ENCODE measurements around the gene ZMYND8. TPM values are rescaled to one million over a fixed set of nuclear protein-coding genes. Genes with fewer than 3 reads are reported as not detected.

ZMYND8 gene
- total and polyA plus RNA-seq, 2 donors (not counting 3 experiments of a cell fraction or from before 2014, with no cell fraction given), result 30.6 to 75.2 TPM

DNA sequence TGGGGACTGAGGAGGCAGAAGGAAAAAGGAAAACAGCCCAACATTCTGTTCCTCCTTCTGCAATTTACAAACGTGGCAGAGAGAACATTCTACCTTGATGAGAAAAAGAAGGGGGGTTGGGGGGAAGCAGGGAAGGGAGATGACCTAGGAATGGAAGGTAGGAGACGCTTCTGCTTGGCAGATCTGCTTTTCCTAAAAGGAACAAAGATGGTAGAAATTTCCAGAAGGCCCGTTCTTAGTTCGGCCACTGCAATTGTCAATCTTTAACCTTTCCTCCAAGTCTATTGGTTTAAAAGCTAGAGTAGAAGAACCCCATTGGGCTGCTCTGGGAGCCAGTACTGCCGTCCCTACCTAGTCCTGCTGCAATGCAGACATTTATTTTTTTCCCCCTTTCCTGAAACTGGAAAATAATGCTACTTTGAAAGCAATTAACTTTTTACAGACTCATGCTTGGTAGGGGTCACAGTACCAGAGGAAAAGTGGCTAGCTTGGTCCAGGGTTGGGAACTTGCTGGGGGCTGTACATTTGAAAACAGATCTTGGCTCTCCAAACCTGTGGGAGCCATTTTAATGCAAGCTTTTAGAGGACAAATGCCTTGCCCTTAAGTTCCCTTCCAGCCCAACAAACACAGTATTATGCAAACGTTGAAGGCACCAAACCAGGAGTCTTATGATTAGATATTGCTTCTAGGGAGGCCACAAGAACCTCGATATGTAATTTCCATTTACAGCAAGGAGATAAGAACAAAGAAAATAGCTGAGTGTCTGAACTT lies 2.6 kb downstream of the ZMYND8 start:
- Histone ChIP-seq H3K9me1 (replicated peaks; ENCODE audit: control insufficient read depth, extremely low read depth, insufficient read depth, low read length) (no peaks in the 10 kb centered on the region), H2AFZ (ENCODE audit: low read depth, low read length) (no peak overlapping the region), H3K27me3 (ENCODE audit: control insufficient read depth in 2 of 2, insufficient read depth in 2 of 2, low read length in 2 of 2) (no peaks in the 10 kb centered on the region), H3K4me1 (ENCODE audit: control insufficient read depth, extremely low read depth, insufficient read depth, low read length) (peaks cover 98% of the 10 kb centered on the region), H3K27ac (ENCODE audit: insufficient read depth, low read depth, low read length) (peak overlapping the region; percentile 97), H3K79me2 (ENCODE audit: control insufficient read depth, insufficient read depth, low read length) (peaks cover 75% of the 10 kb centered on the region), H4K20me1 (replicated peaks; ENCODE audit: control insufficient read depth, extremely low read depth, insufficient read depth, low read length) (no peaks in the 10 kb centered on the region), H3K9me3 (replicated peaks; ENCODE audit: control insufficient read depth, insufficient read depth, low read length) (no peaks in the 10 kb centered on the region), H3K36me3 (ENCODE audit: control insufficient read depth in 2 of 2, extremely low read depth in 1 of 2, insufficient read depth in 2 of 2, low read length in 2 of 2) (no peaks in the 10 kb centered on the region), H3K9ac (replicated peaks; ENCODE audit: extremely low read depth, insufficient read depth, low read length) (peak overlapping the region; percentile 84), H3K4me2 (ENCODE audit: insufficient read depth, low read length) (peak overlapping the region; percentile 97), H3K4me3 (replicated peaks in 1 of 3; ENCODE audit: insufficient read depth in 1 of 3, low read depth in 1 of 3, low read length in 3 of 3) (peak overlapping the region in 2 of 3 experiments; percentile 35 to 82)
- intact Hi-C loops (cut with micrococcal nuclease) (no loop called here), dilution Hi-C loops (cut with MboI; ENCODE audit: extremely low pct_ligation_motif_present, low sequenced_read_pairs) (no loop called here)
- no TSS peak for BruUV-seq (replicated peaks)
- CTCF ChIA-PET, result interaction anchor here (1.5 to 16.6 kb wide), 6 partner anchors 11 to 80 kb away, joined by 3 to 406 read pairs (median 7); no protein-coding TSS in a partner anchor
- FAIRE-seq (no peak), DNase-seq (ENCODE audit: low read depth, low spot score) (peak; percentile 66)
- TF ChIP-seq JUN (IDR thresholded peaks at IDR 0.05; ENCODE audit: borderline replicate concordance, insufficient read depth, insufficient read length, low read depth) (no peak), POLR2AphosphoS5 (IDR thresholded peaks at IDR 0.05; ENCODE audit: insufficient read depth, low read depth, low read length) (no peak), POLR2A (IDR thresholded peaks at IDR 0.05; ENCODE audit: low read depth, low read length) (no peak), MYC (IDR thresholded peaks at IDR 0.05; ENCODE audit: low read depth, low read length) (no peak), GATA2 (IDR thresholded peaks at IDR 0.05; ENCODE audit: insufficient read depth, insufficient read length, low read depth, low read length) (no peak), EZH2 (IDR thresholded peaks at IDR 0.05; ENCODE audit: borderline replicate concordance, low read depth, low read length, severe bottlenecking) (no peak)
- TF ChIP-seq, protein P1, sequence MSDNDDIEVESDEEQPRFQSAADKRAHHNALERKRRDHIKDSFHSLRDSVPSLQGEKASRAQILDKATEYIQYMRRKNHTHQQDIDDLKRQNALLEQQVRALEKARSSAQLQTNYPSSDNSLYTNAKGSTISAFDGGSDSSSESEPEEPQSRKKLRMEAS (IDR thresholded peaks at IDR 0.05; ENCODE audit: insufficient read depth, insufficient read length), result no peak
- POLR2A ChIA-PET, result interaction anchor here (0.8 to 7.4 kb wide), 4 partner anchors 14 to 81 kb away, joined by 3 to 60 read pairs (median 4); no protein-coding TSS in a partner anchor

Measured in endothelial cell of umbilical vein (primary cell).